ENCODE measurements around the gene HLF.

Gene HLF

GRCh38 chr17:55292094-55292493 is 27.3 kb downstream of the HLF start:
- DNase-seq (ENCODE audit: low spot score), result no peak

GRCh38 chr17:55294042-55294751 is 29.4 kb downstream of the HLF start:
- DNase-seq (ENCODE audit: low spot score), result no peak

GRCh38 chr17:55295411-55296170 is 30.8 kb downstream of the HLF start:
- DNase-seq (ENCODE audit: low spot score), result peak; percentile 40

GRCh38 chr17:55296171-55296695 is 31.5 kb downstream of the HLF start:
- no peak for DNase-seq (ENCODE audit: low spot score)

GRCh38 chr17:55296699-55297098 is 31.9 kb downstream of the HLF start:
- DNase-seq (ENCODE audit: low spot score), result no peak

GRCh38 chr17:55298111-55298730 is 33.5 kb downstream of the HLF start:
- DNase-seq (ENCODE audit: low spot score), result no peak

GRCh38 chr17:55299162-55299838 is 34.5 kb downstream of the HLF start:
- no peak for DNase-seq (ENCODE audit: low spot score)

GRCh38 chr17:55299890-55300289 is 35.1 kb downstream of the HLF start:
- no peak for DNase-seq (ENCODE audit: low spot score)

- DNase-seq (ENCODE audit: low spot score), result no peak
Measured at GRCh38 chr17:55300479-55301290, 35.9 kb downstream of the HLF start.

GRCh38 chr17:55301521-55302406 is 37.0 kb downstream of the HLF start:
- DNase-seq (ENCODE audit: low spot score), result no peak

GRCh38 chr17:55302407-55302787 is 37.6 kb downstream of the HLF start:
- DNase-seq (ENCODE audit: low spot score), result no peak

GRCh38 chr17:55303008-55303493 is 38.3 kb downstream of the HLF start:
- no peak for DNase-seq (ENCODE audit: low spot score)

- no peak for DNase-seq (ENCODE audit: low spot score)
Measured at GRCh38 chr17:55303701-55304145, 39.0 kb downstream of the HLF start.

GRCh38 chr17:55304171-55304859 is 39.6 kb downstream of the HLF start:
- no peak for DNase-seq (ENCODE audit: low spot score)

- no peak for DNase-seq (ENCODE audit: low spot score)
Measured at GRCh38 chr17:55305321-55306087, 40.7 kb downstream of the HLF start.

GRCh38 chr17:55307879-55308278 is 43.1 kb downstream of the HLF start:
- no peak for DNase-seq (ENCODE audit: low spot score)

- DNase-seq (ENCODE audit: low spot score), result no peak
Measured at GRCh38 chr17:55308613-55309391, 44.0 kb downstream of the HLF start.

GRCh38 chr17:55311767-55312375 is 47.1 kb downstream of the HLF start:
- DNase-seq (ENCODE audit: low spot score), result no peak

All from SW480 (cell line).